RWPE2 (cell line): ENCODE results near the gene TCF12.

Experiments used
- ATAC-seq: fragments of 200-7000 bp; cut with Tn5 transposase; 3 replicates; pipeline ENCODE4 v1.9.1; 2021; ENCODE audit warnings: low read depth
- DNase-seq: peaks from one replicate; pipeline ENCODE4 v3.0.0-alpha.2; 2020; ENCODE audit warnings: low spot score
- H3K27ac ChIP-seq: fragments of 450-650 bp; 2 replicates; pipeline ENCODE4 v1.5.1; 2017; ENCODE audit warnings: mild to moderate bottlenecking; ENCODE audit not compliant: poor library complexity, severe bottlenecking
- H3K27me3 ChIP-seq: fragments of 250-450 bp; sonication (Bioruptor Pico); 2 replicates; pipeline ENCODE4 v1.5.1; 2021; ENCODE audit warnings: mild to moderate bottlenecking, moderate library complexity; ENCODE audit not compliant: insufficient read depth, poor library complexity, severe bottlenecking
- H3K36me3 ChIP-seq: fragments of 250-450 bp; sonication (Bioruptor Pico); 2 replicates; pipeline ENCODE4 v1.5.1; 2020; ENCODE audit warnings: low read depth, mild to moderate bottlenecking, moderate library complexity
- H3K4me1 ChIP-seq: fragments of 250-450 bp; sonication (Bioruptor Pico); 2 replicates; pipeline ENCODE4 v1.5.1; 2021; ENCODE audit warnings: mild to moderate bottlenecking, moderate library complexity; ENCODE audit not compliant: insufficient read depth, poor library complexity, severe bottlenecking
- H3K4me3 ChIP-seq: fragments of 250-450 bp; sonication (Bioruptor Pico); 2 replicates; pipeline ENCODE4 v1.5.1; 2021; ENCODE audit warnings: mild to moderate bottlenecking, moderate library complexity; ENCODE audit not compliant: severe bottlenecking
- H3K9me3 ChIP-seq: fragments of 250-450 bp; sonication (Bioruptor Pico); 2 replicates; pipeline ENCODE4 v1.5.1; 2021; ENCODE audit warnings: mild to moderate bottlenecking, moderate library complexity; ENCODE audit not compliant: severe bottlenecking
- TF ChIP-seq, protein P1 (sequence below): fragments of 450-650 bp; IDR thresholded peaks from one replicate; pipeline ENCODE4 v1.5.1; 2017; ENCODE audit warnings: mild to moderate bottlenecking, moderate library complexity; ENCODE audit not compliant: poor library complexity, severe bottlenecking

Gene TCF12

DNA sequence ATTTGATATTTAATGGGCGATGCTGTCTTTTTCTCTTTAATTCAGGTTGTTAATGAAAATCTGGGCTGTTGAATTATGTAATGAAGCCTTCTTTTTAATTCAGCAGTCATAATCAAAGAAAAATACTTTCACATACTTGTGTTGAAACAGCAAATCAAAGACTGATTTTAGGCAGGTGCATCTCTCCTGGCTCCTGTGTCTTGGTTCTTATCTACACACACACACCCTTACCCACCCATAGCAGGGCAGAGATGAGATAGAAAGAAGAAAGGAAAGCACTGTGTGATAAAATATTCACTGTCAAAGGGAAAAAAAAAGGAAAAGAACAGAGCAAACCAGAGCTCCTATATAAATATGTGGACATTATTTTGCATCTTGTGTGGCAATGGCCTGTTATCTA lies 327.3 kb downstream of the TCF12 start:
- Histone ChIP-seq H3K4me1 (no peaks in the 10 kb centered on the region), H3K9me3 (no peaks in the 10 kb centered on the region), H3K27me3 (no peaks in the 10 kb centered on the region), H3K36me3 (peaks cover 40% of the 10 kb centered on the region), H3K4me3 (no peak overlapping the region), H3K27ac (no peak overlapping the region)
- ATAC-seq, result no peak
- TF ChIP-seq, protein P1, sequence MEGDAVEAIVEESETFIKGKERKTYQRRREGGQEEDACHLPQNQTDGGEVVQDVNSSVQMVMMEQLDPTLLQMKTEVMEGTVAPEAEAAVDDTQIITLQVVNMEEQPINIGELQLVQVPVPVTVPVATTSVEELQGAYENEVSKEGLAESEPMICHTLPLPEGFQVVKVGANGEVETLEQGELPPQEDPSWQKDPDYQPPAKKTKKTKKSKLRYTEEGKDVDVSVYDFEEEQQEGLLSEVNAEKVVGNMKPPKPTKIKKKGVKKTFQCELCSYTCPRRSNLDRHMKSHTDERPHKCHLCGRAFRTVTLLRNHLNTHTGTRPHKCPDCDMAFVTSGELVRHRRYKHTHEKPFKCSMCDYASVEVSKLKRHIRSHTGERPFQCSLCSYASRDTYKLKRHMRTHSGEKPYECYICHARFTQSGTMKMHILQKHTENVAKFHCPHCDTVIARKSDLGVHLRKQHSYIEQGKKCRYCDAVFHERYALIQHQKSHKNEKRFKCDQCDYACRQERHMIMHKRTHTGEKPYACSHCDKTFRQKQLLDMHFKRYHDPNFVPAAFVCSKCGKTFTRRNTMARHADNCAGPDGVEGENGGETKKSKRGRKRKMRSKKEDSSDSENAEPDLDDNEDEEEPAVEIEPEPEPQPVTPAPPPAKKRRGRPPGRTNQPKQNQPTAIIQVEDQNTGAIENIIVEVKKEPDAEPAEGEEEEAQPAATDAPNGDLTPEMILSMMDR, result no peak
- DNase-seq, result no peak

DNA sequence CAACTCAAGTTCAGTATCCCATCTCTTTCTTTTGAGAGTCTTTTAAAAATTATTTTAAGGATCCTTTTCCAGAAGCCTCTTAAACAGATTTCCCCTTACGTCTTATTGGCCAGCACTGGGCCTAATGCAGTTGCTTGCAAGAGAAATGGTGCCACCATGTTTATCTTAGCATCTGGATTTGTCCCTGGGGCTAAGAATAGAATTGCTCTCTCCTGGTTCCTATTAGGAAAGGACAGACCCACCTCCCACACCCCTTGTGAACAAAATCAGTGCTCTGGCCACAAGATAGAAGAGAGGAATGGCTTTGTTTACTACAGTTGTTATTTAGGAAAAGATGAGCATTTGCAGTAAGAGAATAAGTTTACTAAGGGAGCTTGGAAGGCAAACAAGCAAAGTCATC lies 329.6 kb downstream of the TCF12 start:
- Histone ChIP-seq H3K9me3 (no peaks in the 10 kb centered on the region), H3K36me3 (peaks cover 48% of the 10 kb centered on the region), H3K4me3 (no peak overlapping the region), H3K27me3 (no peaks in the 10 kb centered on the region), H3K27ac (no peak overlapping the region), H3K4me1 (no peaks in the 10 kb centered on the region)
- DNase-seq (no peak), ATAC-seq (no peak)
- TF ChIP-seq, protein P1, result no peak

- TF ChIP-seq, protein P1, result no peak
- no peak for ATAC-seq
- DNase-seq, result no peak
- Histone ChIP-seq H3K4me1 (no peaks in the 10 kb centered on the region), H3K36me3 (peaks cover 39% of the 10 kb centered on the region), H3K4me3 (no peak overlapping the region), H3K27me3 (no peaks in the 10 kb centered on the region), H3K9me3 (no peaks in the 10 kb centered on the region), H3K27ac (no peak overlapping the region)
Observed at GRCh38 chr15:57251308-57251707, 332.9 kb downstream of the TCF12 start.

GRCh38 chr15:57251941-57252340 lies 333.5 kb downstream of the TCF12 start:
- peaks cover 39% of the 10 kb centered on the region for H3K36me3 ChIP-seq

GRCh38 chr15:57253082-57253481 lies 334.6 kb downstream of the TCF12 start:
- Histone ChIP-seq H3K9me3 (no peaks in the 10 kb centered on the region), H3K4me1 (no peaks in the 10 kb centered on the region), H3K27ac (no peak overlapping the region), H3K36me3 (peaks cover 39% of the 10 kb centered on the region), H3K27me3 (no peaks in the 10 kb centered on the region), H3K4me3 (no peak overlapping the region)
- ATAC-seq, result no peak
- DNase-seq, result no peak
- TF ChIP-seq, protein P1, result no peak

More at GRCh38 chr15:57251941-57252340, 333.5 kb downstream of the TCF12 start:
- DNase-seq (no peak), ATAC-seq (no peak; the same call in 2 of the 3 replicates)
- no peak overlapping the region for H3K4me3 ChIP-seq
- TF ChIP-seq, protein P1, result no peak
- no peaks in the 10 kb centered on the region for H3K27me3 ChIP-seq
- H3K9me3 ChIP-seq, result no peaks in the 10 kb centered on the region
- H3K4me1 ChIP-seq, result no peaks in the 10 kb centered on the region
- H3K27ac ChIP-seq, result no peak overlapping the region
